HG03097 (cell line): ENCODE results near the gene RNF11.

Experiments used
- ATAC-seq: cut with Tn5 transposase; IDR thresholded peaks from one replicate; pipeline ENCODE4 v1.9.1; 2021; ENCODE audit not compliant: unreplicated experiment, low FRiP score

Gene RNF11

DNA sequence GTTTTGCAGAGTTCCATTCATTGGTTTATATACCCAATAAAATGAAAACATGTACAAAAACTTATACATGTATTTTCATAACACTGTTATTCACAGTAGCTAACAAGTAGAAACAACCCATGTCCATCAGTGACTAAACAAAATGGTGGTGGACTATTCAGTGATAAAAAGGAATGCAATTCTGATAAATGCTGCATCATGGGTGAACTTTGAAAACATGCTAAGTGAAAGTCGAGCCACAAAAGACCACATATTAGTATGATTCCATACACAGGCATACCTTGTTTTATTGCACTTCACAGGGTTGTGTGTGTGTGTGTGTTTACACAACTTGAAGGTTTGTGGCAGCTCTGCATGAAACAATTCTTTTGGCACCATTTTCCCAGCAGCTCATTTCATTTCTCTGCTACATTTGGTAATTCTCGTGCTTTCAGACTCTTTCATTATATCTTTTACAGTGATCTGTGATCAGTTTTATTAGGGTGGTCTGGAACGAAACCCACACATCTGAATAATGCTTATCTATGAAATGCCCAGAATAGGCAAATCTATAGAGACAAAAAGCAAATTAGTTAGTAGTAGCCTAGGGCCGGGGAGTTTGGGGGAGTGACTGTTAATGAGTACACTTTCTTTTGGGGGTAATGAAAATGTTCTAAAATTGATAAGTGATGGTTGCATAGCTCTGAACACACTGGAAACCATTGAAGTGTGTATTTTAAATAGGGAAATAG is 27.2 kb downstream of the RNF11 start:
- ATAC-seq, result no peak

DNA sequence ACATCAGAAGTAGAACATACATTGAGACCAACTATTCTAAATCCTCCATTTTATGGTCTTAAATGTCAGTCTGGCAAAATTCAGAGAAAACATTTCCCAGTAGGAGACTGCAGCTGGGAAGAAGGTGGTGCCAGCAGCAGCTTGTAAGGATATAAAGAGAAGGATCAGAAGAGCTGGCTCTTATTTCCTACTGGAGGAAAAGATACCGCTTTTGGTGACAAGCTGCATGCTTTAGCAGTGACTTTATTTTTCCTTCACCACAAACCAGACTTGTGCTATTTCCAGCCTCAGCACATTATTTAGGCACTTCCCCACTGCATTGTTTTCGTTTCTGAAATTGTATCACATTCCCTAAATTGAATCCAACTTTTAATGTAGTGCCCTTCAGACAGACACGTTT is 28.4 kb downstream of the RNF11 start:
- ATAC-seq, result no peak

DNA sequence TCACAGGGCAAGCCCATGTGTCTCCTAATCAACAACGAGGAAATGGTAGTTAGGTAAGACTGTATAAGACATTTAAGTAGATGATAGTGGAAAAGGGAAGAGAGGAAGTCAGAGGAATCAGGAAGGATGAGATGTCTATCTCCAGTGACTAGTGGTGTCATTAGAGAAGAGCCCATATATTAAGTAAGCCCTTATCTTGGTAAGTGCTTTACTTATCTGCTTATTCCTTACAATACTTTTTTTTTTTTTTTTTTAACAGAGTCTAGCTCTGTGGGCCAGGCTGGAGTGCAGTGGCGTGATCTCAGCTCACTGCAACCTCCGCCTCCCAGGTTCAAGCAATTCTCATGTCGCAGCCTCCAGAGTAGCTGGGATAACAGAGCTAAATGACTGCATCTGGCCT is 29.5 kb downstream of the RNF11 start:
- no peak for ATAC-seq

DNA sequence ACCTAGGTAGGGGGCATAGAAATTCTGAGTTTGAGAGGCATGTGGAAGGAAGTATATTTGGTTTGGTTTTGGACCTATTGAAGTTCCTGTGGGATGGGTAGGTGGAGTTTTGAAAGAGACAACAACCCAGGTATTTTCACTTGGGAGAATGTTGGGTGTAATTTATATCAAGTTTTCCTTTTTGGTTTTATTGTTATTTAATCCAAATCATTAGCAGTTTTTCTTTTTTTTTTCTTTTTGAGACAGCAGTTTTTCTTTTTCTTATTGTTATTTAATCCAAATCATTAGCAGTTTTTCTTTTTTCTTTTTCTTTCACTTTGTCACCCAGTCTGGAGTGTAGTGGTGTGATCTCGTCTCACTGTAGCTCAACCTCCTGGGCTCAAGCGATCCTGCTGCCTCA is 30.1 kb downstream of the RNF11 start:
- ATAC-seq, result no peak

DNA sequence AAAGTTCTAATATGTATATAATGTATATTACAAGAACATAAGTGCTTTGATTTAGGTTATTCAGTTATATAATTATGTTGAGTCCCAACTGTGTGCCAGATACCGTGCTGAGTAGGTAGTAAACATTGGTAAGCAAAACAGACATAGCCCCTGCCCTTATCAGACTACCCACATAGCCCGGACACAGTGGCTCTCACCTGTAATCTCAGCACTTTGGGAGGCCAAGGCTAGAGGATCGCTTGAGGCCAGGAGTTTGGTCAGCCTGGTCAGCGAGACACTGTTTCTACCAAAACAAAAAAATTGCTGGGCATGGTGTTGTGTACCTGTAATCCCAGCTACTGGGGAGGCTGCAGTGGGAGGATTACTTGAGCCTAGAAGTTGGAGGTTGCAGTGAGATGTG is 30.7 kb downstream of the RNF11 start:
- ATAC-seq, result no peak

DNA sequence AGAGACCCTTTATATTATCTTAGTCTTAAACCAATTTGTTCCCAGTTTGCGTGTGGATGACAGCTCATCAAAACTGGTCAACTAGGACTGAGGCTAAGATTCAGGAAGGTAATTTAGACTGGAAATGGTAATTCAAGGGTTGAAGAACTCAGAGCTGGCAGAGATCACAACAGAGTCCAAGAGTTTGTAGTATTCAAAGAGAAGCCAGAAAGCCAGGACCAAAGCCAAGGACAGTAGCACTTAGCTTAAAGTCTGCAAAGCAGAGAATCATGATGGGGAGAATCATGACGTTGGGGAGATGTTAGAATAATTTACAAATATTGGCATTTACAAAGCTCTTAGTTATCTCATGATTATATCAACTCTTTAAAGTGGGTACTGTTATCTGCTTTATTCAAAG is 32.6 kb downstream of the RNF11 start:
- ATAC-seq, result no peak

DNA sequence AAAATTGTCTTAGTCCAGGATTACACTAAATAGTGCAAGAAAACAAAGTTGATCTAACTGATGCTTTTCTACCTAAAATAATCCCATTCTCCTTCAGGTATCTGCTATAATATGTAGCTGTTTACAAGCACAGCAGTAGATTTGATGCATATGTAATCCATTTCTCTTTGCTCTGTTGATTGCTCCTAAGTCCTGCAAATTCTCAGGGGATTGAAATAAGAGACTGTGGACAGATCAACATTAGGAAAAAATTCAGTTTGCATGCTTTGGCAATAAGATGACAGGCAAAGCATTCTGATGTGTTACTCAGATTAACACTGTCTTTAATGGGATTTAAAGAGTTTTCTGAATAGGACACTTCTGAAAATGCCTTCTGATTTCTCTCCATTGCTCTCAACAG is 34.7 kb downstream of the RNF11 start:
- no peak for ATAC-seq

DNA sequence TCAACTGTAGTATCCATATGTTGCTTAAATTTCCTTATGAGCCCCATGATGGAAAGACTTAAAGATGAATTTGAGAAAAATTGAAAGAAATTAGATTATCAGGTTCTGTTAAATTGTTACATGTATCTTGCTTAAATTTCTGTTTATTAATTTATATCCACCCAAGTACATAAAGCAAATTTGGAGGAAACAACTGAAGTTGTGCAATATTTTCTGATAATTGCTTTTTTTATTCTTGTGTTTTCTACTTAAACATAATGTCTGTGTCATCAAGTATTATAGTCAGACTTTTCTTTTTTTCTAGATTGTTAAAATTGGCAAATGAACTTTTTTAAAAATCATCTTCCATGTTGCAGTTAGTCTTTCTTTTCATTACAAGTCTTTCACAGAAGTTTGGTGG is 36.8 kb downstream of the RNF11 start:
- no peak for ATAC-seq

DNA sequence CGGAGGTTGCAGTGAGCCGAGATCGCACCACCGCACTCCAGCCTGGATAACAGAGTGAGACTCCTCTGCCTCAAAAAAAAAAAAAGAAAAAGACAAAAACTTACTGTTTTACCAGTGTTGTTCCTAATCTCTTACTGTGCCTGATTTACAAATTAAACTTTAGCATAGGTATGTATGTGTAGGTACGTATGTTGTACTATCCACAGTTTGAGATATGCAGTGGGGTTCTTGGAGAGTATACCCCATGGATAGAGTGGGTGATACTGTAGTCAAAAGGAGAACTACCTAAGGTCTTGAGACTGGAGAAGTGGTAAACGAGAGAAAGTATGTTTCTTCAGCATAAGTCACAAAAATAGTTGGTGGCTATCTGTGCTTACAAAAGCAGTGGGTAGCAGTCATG is 38.6 kb downstream of the RNF11 start:
- no peak for ATAC-seq

DNA sequence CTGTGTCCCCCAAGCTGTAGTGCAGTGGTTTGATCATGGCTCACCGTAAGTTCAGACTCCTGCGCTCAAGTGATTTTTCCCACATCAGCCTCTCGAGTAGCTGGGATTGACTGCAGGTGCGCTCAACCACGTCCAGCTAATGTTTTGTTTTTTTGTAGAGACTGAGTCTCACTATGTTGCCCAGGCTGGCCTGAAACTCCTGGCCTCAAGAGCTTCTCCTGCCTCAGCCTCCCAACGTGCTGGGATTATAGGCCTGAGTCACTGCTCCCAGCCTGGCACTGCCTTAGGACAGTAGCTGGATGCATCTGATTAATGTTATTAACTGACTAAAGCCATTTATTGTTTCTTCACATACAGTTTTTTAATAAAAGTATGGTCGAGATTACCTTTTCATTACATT is 40.2 kb downstream of the RNF11 start:
- ATAC-seq, result no peak

DNA sequence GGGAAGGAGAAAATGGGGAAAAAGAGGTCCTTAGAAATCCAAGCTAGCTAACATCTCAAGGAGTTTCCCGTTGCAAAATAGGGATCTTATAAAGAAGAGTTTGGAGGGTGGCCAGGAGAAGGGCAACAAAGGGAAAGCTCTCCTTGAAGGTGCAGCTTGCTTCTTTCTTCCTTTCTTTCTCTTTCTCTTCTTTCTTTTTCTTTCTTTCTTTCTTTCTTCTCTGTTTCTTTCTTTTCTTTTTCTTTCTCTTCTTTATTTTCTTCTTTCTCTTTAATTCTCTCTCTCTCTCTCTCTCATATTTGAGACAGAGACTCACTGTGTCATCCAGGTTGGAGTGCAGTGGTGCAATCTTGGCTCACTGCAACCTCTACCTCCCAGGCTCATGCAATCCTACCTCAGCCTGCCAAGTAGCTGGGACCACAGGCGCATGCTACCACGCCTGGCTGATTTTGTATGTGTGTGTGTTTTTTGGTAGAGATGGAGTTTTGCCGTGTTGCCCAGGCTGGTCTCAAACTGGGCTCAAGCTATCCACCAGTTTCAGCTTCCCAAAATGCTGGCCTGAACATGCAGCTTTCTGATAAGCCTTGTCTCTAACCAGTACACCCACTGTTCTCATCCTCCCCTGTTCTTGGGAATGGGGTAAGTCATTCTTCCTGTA is 44.4 kb downstream of the RNF11 start:
- no peak for ATAC-seq

DNA sequence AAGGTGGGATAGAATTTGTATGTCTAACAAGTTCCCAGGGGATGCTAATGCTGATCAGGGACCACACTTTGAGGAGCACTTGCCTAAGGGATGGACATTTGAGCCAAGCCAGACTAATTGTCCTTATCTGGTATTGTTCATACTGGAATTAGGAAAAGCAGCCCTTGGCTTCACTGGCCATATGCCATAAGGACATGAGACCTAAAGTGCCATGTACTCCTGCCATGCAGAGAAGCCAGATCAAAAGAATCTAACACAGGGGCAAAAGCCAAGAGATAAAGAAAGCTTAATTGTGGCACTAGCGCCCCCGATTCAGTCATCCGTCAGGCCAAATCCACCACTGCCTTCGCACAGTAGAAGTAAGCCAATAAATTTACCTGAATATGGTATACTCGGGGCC is 45.7 kb downstream of the RNF11 start:
- ATAC-seq, result no peak

DNA sequence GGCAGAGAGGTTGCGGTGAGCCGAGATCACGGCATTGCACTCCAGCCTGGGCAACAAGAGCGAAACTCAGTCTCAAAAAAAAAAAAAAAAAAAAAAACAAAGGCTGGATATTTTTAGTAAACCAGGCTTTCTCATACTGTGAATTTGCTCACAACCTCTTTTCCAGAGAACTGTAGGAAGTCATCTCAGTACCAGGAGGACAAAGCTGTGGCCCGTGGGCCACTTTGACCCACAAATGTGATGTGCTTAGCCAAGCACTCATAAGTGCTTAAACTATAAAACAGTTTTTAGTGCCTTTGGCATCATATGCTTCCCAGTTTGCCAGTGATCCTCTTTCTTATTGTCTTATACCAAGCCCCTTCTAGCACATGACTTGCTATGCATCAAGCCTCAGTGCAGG is 46.5 kb downstream of the RNF11 start:
- ATAC-seq, result no peak

DNA sequence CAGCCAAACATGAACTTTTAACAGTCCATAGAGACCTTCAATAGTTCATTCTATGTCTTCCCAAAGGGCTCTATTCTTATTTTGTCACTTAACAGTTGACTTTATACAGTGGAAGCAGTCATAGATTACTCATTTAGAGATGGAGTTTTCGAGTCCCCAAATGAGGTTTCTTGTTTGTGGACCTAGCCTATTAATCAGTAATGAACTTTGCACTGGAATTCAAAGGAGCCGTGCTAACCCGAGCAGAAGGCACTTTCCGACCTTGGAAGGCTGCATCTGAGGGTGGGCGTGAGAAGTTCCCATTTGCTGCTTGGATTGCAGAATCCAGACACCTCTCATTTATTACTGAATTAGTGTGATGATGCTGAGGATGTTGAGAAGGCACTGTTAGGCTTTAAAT is 47.9 kb downstream of the RNF11 start:
- no peak for ATAC-seq

DNA sequence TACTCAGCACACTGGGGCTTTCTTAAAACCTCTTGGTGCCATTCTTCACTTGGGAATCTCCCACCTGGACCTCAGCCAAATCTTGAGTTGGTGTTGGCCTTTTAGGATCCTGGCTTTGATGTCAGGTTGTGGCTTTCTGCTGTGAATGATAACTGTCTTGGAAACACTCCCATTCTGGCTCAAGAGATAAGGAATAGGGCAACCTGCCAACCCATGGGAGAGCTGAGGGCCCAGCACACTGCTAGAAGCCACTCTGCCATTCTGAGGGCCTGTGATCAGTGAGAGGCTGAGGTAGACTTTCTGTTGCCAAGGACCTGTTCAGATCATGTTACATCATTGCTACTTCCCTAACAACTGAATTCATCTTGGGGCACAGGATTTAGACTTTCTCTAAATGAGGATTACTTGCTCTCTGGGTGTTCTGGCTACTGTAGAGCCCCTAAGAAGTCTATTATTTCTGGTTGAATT is 48.4 kb downstream of the RNF11 start:
- ATAC-seq, result peak; percentile 27

DNA sequence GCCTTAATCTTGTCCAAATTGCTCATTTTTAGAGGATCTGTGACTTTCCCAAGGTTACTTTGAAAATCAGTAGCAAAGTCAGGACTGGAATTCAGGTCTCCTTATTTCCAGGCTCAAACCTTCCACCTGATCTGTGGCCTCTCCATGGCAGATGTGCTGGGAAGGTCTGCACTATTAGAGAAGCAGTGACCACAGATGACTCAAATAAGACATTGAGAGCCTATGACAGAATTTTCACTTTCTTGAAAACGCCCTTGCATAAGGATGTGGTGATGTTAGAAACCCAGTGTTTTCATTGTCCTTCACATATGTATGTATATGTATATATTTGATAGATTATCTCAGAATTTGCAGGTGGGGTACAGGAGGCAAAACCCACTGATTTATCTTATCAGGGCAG is 49.0 kb downstream of the RNF11 start:
- peak; percentile 74 for ATAC-seq

DNA sequence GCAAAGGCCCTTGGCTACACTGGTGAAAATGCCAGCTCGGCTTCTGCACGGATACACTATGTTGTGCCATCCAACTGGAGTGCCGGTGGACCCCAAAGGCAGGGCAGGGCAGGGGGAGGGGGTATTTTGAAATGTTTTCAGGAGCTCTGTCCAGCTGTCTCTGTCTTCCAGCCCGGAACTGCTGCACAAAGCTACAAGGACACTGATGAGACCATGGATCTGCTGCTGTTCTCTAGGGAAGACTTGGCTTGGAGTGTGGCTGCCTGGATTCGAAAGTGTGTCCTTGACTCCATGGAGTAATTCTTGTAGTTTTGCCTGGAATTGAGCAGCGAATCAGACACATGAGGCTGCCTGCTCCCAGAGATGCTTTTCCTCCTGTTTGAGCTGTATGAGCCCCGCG is 51.9 kb downstream of the RNF11 start:
- no peak for ATAC-seq

DNA sequence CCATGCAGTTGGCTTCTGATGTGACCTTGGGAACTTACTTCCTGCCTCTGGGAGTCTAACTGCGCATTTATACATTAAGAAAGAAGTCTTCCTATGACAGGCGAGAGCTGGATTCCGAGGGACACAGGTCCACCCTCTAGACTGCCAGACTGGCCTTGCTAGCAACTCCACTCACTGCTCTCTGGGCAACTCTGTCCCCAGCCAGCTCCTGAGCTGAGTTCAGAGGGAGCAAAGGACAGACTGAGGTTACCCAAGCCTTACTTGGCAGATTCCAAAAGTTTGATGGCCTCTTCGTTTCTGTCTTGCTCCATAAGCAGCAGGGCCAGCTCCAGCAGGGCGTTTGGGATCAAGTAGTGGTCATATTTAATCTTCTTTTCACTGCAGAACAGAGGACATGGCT is 52.5 kb downstream of the RNF11 start:
- ATAC-seq, result no peak

DNA sequence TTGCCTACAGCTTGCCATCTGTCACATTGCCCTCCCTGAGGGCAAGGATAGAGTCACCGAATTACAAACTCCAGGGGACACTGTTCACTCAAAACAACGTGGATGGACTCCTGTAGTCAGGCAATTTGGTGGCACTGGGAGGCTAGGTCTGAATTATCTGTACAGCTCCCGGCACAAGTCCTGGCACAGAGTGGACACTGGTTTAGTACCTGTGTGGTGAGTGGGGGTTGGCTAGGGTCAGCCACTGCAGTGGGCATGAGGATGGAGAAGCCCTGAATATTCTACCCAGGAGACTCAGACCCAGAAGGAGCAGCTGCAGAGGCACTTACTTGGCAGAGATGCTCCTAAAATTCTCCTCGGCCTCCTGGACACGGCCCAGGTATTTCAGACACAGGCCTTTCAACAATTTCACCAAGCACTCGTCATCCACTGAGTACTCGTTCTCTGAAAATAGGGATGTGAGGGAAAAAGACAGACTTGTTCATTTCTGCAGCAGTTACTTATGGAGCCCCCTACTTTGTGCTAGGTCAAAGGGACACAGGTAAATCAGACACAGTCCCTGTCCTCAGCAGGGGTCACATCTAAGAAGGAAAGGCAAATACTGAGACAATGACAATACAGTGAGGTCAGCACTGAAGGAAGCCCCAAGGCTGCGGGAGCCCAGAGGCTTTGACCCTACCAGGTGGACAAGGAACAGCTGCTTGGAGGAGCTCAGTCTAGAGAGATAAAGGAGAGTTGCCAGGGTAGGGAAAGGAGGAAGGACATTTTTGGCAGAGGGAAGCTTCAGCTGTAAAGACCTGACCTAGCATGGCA is 53.8 kb downstream of the RNF11 start:
- no peak for ATAC-seq

DNA sequence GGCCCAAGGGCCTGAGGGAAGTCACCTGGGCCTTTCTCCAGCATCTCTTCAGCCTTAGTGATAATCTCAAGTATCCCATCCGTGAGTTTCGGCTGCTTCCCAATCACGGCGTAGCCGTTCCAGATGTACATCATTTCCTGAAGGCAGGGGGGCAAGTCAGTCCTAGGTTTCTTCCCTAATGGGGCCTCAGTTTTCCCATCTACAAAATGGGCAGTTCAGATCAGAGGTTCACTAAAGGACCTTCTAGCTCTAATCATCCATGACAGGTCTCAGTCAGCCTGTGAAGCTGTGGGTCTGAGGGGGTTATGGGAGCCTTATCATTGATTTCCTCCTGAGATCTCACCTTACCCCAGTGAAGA is 54.4 kb downstream of the RNF11 start:
- no peak for ATAC-seq

DNA sequence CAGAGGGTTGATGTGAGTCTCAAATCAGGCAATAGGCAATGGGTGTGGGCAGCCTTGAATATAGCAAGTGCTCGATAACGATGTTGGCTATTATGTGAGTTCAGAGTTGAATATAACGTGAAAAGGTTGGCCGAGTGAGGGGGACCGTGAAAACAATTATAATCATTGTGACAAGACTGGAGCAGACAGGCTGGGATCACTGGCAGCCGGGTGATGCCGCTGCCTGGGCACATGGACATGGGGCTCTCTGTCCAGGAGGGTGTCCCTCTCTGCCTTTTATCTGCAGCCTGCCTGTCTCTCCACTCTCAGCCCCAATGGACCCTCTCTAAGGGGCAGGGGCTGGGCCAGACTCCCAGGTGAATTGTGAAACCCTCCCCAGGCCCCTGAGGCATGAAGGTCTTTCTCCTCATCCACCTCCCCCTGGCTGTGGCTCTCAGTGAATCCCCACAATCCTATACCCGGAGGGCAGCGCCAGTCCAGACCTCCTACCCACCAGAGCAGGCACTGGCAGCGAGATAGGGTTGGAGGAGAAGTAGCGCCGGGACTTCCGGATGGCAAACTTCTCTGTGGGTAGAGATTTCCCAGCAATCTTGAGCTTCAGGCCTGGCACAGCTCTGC is 57.9 kb downstream of the RNF11 start:
- ATAC-seq, result no peak
